Measurements from ENCODE around the gene WDR83. TPM values are rescaled to one million over a fixed set of nuclear protein-coding genes. Genes with fewer than 3 reads are reported as not detected.

WDR83 gene
- total RNA-seq, 2 experiments from 2014 or later = 17.1 to 17.8 TPM

DNA sequence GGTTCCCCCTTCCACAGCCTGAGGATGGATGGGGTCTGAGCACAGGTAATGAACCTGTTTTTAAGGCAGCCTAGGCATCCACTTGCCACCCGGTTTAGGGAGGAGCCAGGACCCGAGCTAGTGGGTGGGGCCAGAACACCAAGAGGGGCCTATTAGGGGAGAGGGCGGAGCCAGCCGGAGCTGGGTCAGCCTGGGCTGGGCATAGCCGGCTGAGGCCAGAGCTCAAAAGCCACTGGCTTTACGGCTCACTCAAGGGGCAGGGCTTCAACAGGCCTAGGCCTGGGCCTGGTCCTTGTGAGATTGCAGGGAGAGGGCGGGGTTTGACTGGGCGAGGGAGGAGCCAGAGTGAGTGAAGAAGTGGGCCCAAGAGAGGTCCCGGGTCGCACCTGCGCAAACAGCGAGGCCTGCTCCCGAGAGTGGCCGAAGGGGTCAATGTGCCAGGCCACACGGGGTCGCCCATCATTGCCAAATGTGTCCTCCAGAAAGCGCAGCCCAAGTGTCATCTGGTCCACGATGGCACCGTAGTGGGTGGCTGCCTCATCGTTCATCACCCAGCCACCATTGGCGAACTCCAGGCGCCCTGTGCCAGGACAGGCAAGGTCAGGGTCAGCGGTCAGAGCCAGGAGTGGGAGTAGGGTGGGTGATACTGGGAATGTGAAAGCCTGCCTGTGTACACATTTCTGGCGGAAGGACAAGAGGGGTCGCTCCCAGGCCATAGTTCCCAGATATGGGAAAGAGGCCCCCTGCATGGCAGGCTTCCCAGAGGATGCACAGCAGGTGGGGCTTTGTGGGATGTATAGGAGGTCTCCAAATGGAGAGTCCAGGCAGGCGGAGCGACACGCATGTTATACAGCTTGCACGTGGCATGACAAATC lies 2.0 kb upstream of the WDR83 start:
- ChIA-PET POLR2A (interaction anchor here (0.6 kb wide), 1 partner anchor 130 kb away, joined by 3 read pairs; no protein-coding TSS in a partner anchor), CTCF (interaction anchor here (2.2 kb wide), 1 partner anchor 25 kb away, joined by 18 read pairs; no protein-coding TSS in a partner anchor)
- DNase-seq = peak; percentile 25
- Mint-ChIP-seq H3K4me1 (ENCODE audit: low read depth) (peaks cover 40% of the 10 kb centered on the region), H3K27me3 (no peaks in the 10 kb centered on the region), H3K9me3 (no peaks in the 10 kb centered on the region), H3K36me3 (peaks cover 34% of the 10 kb centered on the region), H3K27ac (peak overlapping the region; percentile 87), H3K4me3 (peak overlapping the region; percentile 87)
- intact Hi-C loops (cut with micrococcal nuclease) = no loop called here

DNA sequence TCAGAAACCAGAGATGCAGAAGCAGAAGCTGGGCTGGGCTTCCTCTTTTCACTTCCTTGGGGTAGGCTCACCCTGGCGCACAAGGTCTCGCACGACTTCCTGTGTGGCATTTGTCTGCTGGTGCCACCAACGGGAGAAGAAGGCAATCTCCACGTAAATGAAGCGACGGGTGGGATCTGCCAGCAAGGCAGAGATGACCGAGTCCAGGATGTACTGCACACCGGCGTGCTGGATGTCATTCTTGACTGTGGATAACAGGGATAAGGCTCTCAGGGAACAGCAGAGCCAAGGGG lies 1.4 kb upstream of the WDR83 start:
- intact Hi-C loops (cut with micrococcal nuclease) = no loop called here
- peaks cover 40% of the 10 kb centered on the region for H3K4me1 Mint-ChIP-seq (ENCODE audit: low read depth)
- H3K4me3 Mint-ChIP-seq = peak overlapping the region; percentile 87
- H3K36me3 Mint-ChIP-seq = peaks cover 30% of the 10 kb centered on the region
- peak overlapping the region; percentile 87 for H3K27ac Mint-ChIP-seq
- no peaks in the 10 kb centered on the region for H3K27me3 Mint-ChIP-seq
- CTCF ChIA-PET = interaction anchor here (2.2 kb wide), 1 partner anchor 25 kb away, joined by 18 read pairs; no protein-coding TSS in a partner anchor
- H3K9me3 Mint-ChIP-seq = no peaks in the 10 kb centered on the region
- POLR2A ChIA-PET = interaction anchor here (1.5 to 2.1 kb wide), 2 partner anchors 16 to 58 kb away, joined by 5 to 9 read pairs; partner anchors contain the start of gene DHPS
- peak; percentile 80 for DNase-seq

DNA sequence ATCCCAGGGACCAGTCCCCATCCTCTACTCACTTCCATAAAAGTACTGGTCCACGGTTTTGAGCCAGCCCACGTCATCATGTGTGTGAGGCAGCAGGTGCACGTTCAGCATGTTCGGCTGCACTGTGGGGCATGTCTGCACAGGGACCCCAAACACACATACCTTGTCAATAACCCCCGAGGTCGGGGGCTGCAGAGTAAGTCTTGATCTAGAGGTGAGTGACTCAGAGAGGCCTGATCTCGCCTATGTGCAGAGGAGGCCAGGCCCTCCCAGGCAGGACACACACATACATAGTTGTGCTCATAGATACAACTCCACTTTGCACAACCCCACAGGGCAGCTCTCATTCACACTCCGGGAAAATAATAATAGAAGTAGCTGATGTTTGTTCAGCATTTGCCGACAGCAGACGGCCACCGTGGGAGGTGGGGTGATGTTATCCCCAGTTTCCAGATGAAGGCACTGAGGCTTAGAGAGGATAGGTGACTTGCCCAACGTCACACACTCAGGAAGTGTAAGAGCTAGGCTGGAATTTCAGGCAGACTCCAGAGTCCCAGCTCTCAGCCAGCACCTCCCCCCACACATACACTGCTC lies 839 bp upstream of the WDR83 start:
- ChIA-PET CTCF (interaction anchor here (1.3 to 2.2 kb wide), 3 partner anchors 10 to 102 kb away, joined by 4 to 18 read pairs (median 10); no protein-coding TSS in a partner anchor), POLR2A (interaction anchor here (1.0 to 2.1 kb wide), 7 partner anchors 11 to 126 kb away, joined by 3 to 9 read pairs (median 5); partner anchors contain the start of genes DHPS, JUNB, ZNF490 and ZNF791)
- Mint-ChIP-seq H3K9me3 (no peaks in the 10 kb centered on the region), H3K27me3 (no peaks in the 10 kb centered on the region), H3K4me3 (peak overlapping the region; percentile 87), H3K36me3 (peaks cover 29% of the 10 kb centered on the region), H3K27ac (peak overlapping the region; percentile 87), H3K4me1 (ENCODE audit: low read depth) (peaks cover 45% of the 10 kb centered on the region)
- intact Hi-C loops (cut with micrococcal nuclease) = loop anchor here (1.0 kb wide), 1 partner anchor 25 kb away; no protein-coding TSS in a partner anchor
- DNase-seq = peak; percentile 41

DNA sequence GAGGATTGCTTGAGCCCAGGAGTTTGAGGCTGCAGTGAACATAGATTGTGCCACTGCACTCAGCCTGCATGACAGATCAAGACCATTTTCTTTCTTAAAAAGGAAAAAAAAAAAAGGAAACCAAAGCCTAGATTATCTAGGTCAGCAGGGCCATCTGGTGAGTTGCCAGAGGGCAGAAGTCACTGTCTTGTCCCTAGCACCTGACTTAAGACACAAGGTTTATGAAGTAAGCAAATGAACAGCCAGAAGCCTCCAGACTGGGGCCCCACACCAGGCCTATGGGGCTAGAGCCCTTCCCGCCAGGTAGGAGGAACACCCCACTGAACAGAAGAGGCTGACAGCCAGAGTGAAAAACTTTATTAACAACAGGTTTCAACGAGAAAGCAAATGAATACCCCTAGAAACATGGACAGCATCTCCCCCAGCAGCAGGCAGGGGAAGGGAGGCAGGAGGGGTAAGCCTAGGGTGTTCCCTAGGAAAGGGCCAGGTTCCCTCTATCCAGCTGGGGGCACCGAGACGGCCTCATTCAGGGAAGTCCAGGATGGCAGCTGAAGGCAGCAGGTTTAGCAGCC lies 1.2 kb downstream of the WDR83 start:
- ChIA-PET CTCF (interaction anchor here (1.8 kb wide), 1 partner anchor 104 kb away, joined by 4 read pairs; no protein-coding TSS in a partner anchor), POLR2A (interaction anchor here (1.5 kb wide), 1 partner anchor 14 kb away, joined by 11 read pairs; the partner anchor contains the start of gene DHPS)
- Mint-ChIP-seq H3K4me3 (peak overlapping the region; percentile 87), H3K27me3 (no peaks in the 10 kb centered on the region), H3K9me3 (no peaks in the 10 kb centered on the region), H3K27ac (peak overlapping the region; percentile 97), H3K4me1 (ENCODE audit: low read depth) (peaks cover 52% of the 10 kb centered on the region), H3K36me3 (peaks cover 31% of the 10 kb centered on the region)
- no peak for DNase-seq
- intact Hi-C loops (cut with micrococcal nuclease) = no loop called here

DNA sequence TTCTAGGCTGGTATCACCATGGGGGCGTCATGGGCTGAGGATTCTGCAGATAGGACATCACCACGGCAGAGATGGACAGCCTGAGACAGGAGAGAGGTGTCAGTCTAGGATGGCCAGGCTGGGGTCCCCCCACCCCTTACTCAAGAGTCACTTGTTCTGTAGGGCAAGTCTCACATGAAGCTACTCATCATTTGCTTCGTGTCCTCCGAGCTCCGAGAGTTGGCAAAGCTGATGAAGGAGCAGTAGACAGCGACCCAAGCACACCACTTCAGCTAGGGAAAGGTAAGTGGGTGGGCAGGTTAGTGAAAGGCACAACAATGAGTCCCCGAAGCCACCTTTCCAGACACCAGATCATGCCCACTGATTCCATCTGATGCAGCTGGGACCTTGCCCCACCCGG lies 1.7 kb downstream of the WDR83 start:
- Mint-ChIP-seq H3K27ac (peak overlapping the region; percentile 97), H3K9me3 (no peaks in the 10 kb centered on the region), H3K27me3 (no peaks in the 10 kb centered on the region), H3K4me1 (ENCODE audit: low read depth) (peaks cover 52% of the 10 kb centered on the region), H3K4me3 (peak overlapping the region; percentile 87), H3K36me3 (peaks cover 27% of the 10 kb centered on the region)
- CTCF ChIA-PET = interaction anchor here (1.0 to 1.1 kb wide), 2 partner anchors 89 to 101 kb away, joined by 3 read pairs; no protein-coding TSS in a partner anchor
- intact Hi-C loops (cut with micrococcal nuclease) = no loop called here
- POLR2A ChIA-PET = interaction anchor here (1.5 kb wide), 1 partner anchor 13 kb away, joined by 11 read pairs; the partner anchor contains the start of gene DHPS
- no peak for DNase-seq

DNA sequence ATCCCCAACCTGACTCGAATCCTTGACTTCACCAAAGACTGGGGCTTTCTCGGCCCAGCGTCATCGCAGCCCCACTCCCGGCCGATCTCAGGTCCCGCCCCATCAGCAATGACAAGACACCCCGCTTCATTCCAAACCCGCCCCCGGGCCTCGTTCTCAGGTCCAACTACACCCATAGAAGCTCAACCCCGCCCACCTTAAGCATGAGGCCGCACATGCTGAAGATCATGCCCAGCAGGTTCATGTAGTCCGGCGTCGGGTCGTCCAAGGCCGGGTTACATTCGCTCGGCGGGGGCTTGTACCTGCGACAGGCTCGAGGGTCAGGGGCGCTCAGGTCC lies 2.3 kb downstream of the WDR83 start:
- DNase-seq = peak; percentile 80
- intact Hi-C loops (cut with micrococcal nuclease) = loop anchor here (1.0 kb wide), 2 partner anchors 12 to 59 kb away; partner anchors contain the start of genes DHPS, ZNF490 and ZNF791
- ChIA-PET CTCF (interaction anchor here (0.9 to 2.1 kb wide), 5 partner anchors 29 to 127 kb away, joined by 3 to 8 read pairs (median 3); no protein-coding TSS in a partner anchor), POLR2A (interaction anchor here (1.5 kb wide), 1 partner anchor 13 kb away, joined by 11 read pairs; the partner anchor contains the start of gene DHPS)
- no peaks in the 10 kb centered on the region for H3K27me3 Mint-ChIP-seq
- H3K4me1 Mint-ChIP-seq (ENCODE audit: low read depth) = peaks cover 52% of the 10 kb centered on the region
- peak overlapping the region; percentile 87 for H3K4me3 Mint-ChIP-seq
- H3K9me3 Mint-ChIP-seq = no peaks in the 10 kb centered on the region
- peak overlapping the region; percentile 97 for H3K27ac Mint-ChIP-seq
- peaks cover 23% of the 10 kb centered on the region for H3K36me3 Mint-ChIP-seq

DNA sequence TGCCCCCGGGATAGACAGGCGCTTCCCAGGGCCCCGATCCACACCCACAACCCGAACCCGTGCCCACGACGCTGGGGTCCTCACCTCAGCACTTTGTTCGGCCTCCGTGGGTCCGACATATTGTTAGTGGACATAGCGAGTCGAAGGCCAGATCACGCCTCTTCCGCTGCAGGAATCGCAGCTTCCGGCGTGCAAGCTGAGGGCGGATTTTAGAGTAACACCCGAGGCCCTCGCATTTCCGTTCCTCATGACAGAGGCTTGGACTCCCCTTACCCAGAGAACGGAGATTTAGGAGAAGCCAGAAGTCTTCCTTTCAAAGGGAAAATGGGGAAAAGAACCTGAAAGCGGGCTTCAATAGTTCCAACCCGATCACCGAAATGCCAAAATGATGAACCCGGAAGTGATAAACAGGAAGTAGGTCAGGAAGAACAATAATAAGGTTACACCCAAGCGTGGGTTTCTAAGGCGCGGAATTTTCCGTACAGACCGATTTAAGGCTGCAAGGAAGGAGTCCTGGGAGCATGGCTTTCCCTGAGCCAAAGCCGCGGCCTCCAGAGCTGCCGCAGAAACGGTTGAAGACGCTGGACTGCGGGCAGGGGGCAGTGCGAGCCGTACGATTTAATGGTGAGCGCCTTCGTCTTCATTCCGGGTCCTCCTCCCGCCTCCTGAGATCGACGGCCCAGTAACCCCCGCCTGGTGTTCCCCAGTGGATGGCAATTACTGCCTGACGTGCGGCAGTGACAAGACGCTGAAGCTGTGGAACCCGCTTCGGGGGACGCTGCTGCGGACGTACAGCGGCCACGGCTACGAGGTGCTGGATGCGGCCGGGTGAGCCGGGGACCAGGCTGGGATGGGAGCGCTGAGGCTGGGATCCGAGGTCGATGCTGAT lies 2.9 kb downstream of the WDR83 start:
- no peaks in the 10 kb centered on the region for H3K9me3 Mint-ChIP-seq
- H3K4me1 Mint-ChIP-seq (ENCODE audit: low read depth) = peaks cover 50% of the 10 kb centered on the region
- peaks cover 23% of the 10 kb centered on the region for H3K36me3 Mint-ChIP-seq
- intact Hi-C loops (cut with micrococcal nuclease) = loop anchor here (1.0 to 5.0 kb wide), 3 partner anchors 12 to 607 kb away; partner anchors contain the start of genes DHPS, ZNF490, ZNF791 and ZNF844
- H3K27ac Mint-ChIP-seq = peak overlapping the region; percentile 97
- no peaks in the 10 kb centered on the region for H3K27me3 Mint-ChIP-seq
- CTCF ChIA-PET = interaction anchor here (0.6 to 2.1 kb wide), 7 partner anchors 29 to 127 kb away, joined by 3 to 8 read pairs (median 3); no protein-coding TSS in a partner anchor
- peak; percentile 84 for DNase-seq
- POLR2A ChIA-PET = interaction anchor here (1.5 kb wide), 1 partner anchor 12 kb away, joined by 11 read pairs; the partner anchor contains the start of gene DHPS
- peak overlapping the region; percentile 87 for H3K4me3 Mint-ChIP-seq

DNA sequence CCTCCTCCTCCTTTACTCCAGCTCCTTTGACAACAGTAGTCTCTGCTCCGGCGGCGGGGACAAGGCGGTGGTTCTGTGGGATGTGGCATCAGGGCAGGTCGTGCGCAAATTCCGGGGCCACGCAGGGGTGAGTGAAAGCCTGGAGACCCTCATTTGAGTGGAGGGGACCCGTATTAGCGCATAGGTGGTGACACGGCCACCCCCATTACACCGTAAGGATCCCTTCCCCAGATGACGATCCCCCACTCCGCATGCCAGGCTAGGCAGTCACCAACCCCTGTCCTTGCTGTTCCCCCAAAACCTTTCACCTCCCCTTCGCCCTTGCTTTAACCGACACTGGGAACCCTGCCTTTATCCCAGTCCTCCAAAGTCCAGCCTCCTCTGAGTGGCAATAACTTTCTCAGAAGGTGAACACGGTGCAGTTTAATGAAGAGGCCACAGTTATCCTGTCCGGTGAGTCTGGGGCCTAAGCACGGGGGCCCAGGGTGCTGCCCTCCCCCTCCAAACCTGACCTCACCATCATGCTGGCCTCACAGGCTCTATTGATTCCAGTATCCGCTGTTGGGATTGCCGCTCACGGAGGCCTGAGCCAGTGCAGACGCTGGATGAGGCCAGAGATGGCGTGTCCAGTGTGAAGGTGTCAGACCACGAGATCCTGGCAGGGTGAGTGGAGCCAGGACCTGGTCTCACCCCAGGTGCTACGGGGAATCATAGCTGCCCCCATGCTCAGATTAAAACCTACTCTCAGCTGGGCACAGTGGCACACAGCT lies 3.7 kb downstream of the WDR83 start:
- Mint-ChIP-seq H3K9me3 (no peaks in the 10 kb centered on the region), H3K27ac (peak overlapping the region; percentile 97), H3K27me3 (no peaks in the 10 kb centered on the region), H3K36me3 (peaks cover 29% of the 10 kb centered on the region), H3K4me3 (peak overlapping the region; percentile 87), H3K4me1 (ENCODE audit: low read depth) (peaks cover 41% of the 10 kb centered on the region)
- CTCF ChIA-PET = interaction anchor here (0.6 to 2.1 kb wide), 4 partner anchors 30 to 126 kb away, joined by 3 to 8 read pairs (median 3); no protein-coding TSS in a partner anchor
- POLR2A ChIA-PET = no interaction called here
- intact Hi-C loops (cut with micrococcal nuclease) = loop anchor here (5.0 kb wide), 1 partner anchor 608 kb away; the partner anchor contains the start of gene ZNF844
- no peak for DNase-seq

DNA sequence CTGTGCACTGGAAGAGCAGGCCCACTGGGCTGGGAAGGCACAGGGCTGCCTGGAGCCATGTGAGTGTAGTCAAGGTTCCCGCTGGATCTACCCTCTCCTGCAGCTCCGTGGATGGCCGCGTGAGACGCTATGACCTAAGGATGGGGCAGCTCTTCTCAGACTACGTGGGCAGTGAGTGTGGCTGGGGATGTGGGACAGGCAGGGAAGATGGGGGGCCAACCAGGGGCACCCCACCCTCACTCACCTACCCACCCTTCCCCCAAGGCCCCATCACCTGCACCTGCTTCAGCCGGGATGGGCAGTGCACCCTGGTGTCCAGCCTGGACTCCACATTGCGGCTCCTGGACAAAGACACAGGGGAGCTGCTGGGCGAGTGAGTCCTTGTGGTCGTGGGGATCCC lies 6.1 kb downstream of the WDR83 start:
- intact Hi-C loops (cut with micrococcal nuclease) = loop anchor here (1.0 to 5.0 kb wide), 2 partner anchors 108 to 610 kb away; partner anchors contain the start of gene ZNF844
- H3K27ac Mint-ChIP-seq = no peak overlapping the region
- POLR2A ChIA-PET = interaction anchor here (0.6 to 1.0 kb wide), 2 partner anchors 8 to 109 kb away, joined by 3 to 5 read pairs; no protein-coding TSS in a partner anchor

DNA sequence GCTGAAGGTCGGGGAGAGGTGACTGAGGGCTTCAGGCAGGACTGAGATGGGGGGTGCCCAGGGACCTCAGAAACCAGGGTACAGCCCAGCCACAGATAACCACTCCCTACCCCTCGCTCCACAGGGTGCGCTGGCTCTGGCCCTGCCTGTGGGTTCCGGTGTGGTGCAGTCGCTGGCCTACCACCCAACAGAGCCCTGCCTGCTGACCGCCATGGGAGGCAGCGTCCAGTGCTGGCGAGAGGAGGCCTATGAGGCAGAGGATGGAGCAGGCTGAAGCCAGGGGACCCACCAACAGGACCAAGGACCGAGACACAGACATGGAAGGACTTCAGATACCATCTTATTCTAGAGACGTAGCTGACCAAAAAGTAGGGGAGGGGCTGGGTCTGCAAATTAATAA lies 8.8 kb downstream of the WDR83 start:
- intact Hi-C loops (cut with micrococcal nuclease) = no loop called here
- Mint-ChIP-seq H3K36me3 (peaks cover 45% of the 10 kb centered on the region), H3K4me1 (ENCODE audit: low read depth) (peaks cover 28% of the 10 kb centered on the region), H3K27me3 (no peaks in the 10 kb centered on the region), H3K9me3 (no peaks in the 10 kb centered on the region), H3K4me3 (no peak overlapping the region), H3K27ac (peak overlapping the region; percentile 5)
- CTCF ChIA-PET = interaction anchor here (0.8 to 2.0 kb wide), 3 partner anchors 9 to 112 kb away, joined by 3 to 10 read pairs (median 6); partner anchors contain the start of genes MAN2B1 and WDR83
- DNase-seq = no peak
- POLR2A ChIA-PET = no interaction called here

More for the DNA sequence above, 6.1 kb downstream of the WDR83 start:
- CTCF ChIA-PET = interaction anchor here (0.6 to 3.9 kb wide), 16 partner anchors 10 to 174 kb away, joined by 3 to 25 read pairs (median 4); partner anchors contain the start of genes ZNF490 and ZNF791
- Mint-ChIP-seq H3K4me1 (ENCODE audit: low read depth) (peaks cover 34% of the 10 kb centered on the region), H3K4me3 (no peak overlapping the region), H3K36me3 (peaks cover 42% of the 10 kb centered on the region), H3K27me3 (no peaks in the 10 kb centered on the region), H3K9me3 (no peaks in the 10 kb centered on the region)
- no peak for DNase-seq
